OCI-LY7 (cell line): ENCODE measurements around the gene WNT2.
"Not testable (repeated sequence)": the region's sequence is repeated elsewhere in the genome, so short reads cannot be mapped to it uniquely, and the experiment has no call there.

Experiments
- CTCF ChIP-seq: fragments of 200-600 bp; sonication (generic); conservative IDR thresholded peaks from 2 replicates; pipeline ENCODE4 v1.5.1; 2014; ENCODE audit warnings: mild to moderate bottlenecking, antibody characterized with exemption, low read length, moderate library complexity, mixed read lengths
- EZH2phosphoT487 ChIP-seq: fragments of 200-600 bp; sonication (generic); IDR thresholded peaks from 2 replicates; pipeline ENCODE4 v1.6.1; 2018; ENCODE audit warnings: low read depth, borderline replicate concordance, mild to moderate bottlenecking, mixed run types, antibody characterized with exemption, low read length, moderate library complexity, mixed read lengths

GRCh38 chr7:117245703-117246102 lies 77.2 kb downstream of the WNT2 start:
- TF ChIP-seq CTCF, EZH2phosphoT487: not testable (repeated sequence)
